HL-60 (cell line): Measurements from ENCODE around the gene B4GALNT1.

Experiments used
- GABPA ChIP-seq: IDR thresholded peaks from 2 replicates; pipeline ENCODE4 v1.6.1; 2012; ENCODE audit warnings: low read depth
- POLR2AphosphoS5 ChIP-seq: IDR thresholded peaks from 2 replicates; pipeline ENCODE4 v1.6.1; 2012; ENCODE audit warnings: low read depth
- SPI1 ChIP-seq: IDR thresholded peaks from 2 replicates; pipeline ENCODE4 v1.6.1; 2012; ENCODE audit warnings: low read depth, mild to moderate bottlenecking, borderline replicate concordance
- TF ChIP-seq, protein P1 (sequence below): IDR thresholded peaks from one replicate; pipeline ENCODE4 v1.5.1; 2011; ENCODE audit warnings: low read length, control low read depth, inconsistent platforms; ENCODE audit not compliant: insufficient read depth
- TF ChIP-seq, protein P2 (sequence below): IDR thresholded peaks from 2 replicates; pipeline ENCODE4 v1.6.1; 2012; ENCODE audit warnings: low read depth; ENCODE audit not compliant: insufficient replicate concordance

DNA sequence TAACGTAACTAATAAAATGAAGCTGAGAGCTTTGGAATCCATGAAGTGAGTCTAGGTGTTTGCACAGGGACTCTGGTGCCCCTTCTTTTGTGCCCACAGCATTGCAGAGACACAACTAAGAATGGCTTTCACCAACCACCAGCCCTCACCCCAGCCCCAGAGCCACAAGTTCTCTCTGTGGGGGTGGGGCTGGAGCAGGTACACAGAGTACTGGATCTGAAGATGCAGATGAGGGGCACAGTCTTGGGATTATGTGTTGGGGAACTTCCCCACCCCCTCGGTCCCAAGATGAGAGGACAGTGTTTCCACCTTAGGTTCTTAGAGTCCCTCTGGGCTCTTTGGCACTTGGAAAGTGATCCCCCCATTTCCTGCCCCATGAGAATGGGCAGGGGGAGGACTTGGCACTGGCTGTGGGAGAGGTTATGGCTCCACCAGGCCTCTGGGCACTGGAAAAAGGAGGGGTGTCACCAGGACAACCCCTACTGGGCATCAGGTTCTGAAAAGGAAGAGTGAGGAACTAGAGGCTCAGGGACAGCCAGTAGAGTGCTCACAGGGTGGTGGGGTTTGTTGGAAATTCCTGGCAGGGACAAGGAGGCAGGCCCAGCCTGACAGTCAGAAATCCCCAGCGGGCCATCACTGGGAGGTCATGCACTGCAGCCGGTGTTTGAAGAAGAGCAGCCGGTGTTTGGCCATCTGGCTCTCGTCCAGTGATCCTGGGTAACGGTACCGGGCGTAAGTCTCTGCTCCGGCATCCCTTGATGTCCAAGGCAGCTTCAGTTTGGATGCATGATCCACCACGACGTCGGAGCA, 6.7 kb downstream of the B4GALNT1 start:
- TF ChIP-seq, protein P1, sequence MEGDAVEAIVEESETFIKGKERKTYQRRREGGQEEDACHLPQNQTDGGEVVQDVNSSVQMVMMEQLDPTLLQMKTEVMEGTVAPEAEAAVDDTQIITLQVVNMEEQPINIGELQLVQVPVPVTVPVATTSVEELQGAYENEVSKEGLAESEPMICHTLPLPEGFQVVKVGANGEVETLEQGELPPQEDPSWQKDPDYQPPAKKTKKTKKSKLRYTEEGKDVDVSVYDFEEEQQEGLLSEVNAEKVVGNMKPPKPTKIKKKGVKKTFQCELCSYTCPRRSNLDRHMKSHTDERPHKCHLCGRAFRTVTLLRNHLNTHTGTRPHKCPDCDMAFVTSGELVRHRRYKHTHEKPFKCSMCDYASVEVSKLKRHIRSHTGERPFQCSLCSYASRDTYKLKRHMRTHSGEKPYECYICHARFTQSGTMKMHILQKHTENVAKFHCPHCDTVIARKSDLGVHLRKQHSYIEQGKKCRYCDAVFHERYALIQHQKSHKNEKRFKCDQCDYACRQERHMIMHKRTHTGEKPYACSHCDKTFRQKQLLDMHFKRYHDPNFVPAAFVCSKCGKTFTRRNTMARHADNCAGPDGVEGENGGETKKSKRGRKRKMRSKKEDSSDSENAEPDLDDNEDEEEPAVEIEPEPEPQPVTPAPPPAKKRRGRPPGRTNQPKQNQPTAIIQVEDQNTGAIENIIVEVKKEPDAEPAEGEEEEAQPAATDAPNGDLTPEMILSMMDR = no peak
- TF ChIP-seq GABPA (no peak), SPI1 (no peak), POLR2AphosphoS5 (no peak)
- TF ChIP-seq, protein P2, sequence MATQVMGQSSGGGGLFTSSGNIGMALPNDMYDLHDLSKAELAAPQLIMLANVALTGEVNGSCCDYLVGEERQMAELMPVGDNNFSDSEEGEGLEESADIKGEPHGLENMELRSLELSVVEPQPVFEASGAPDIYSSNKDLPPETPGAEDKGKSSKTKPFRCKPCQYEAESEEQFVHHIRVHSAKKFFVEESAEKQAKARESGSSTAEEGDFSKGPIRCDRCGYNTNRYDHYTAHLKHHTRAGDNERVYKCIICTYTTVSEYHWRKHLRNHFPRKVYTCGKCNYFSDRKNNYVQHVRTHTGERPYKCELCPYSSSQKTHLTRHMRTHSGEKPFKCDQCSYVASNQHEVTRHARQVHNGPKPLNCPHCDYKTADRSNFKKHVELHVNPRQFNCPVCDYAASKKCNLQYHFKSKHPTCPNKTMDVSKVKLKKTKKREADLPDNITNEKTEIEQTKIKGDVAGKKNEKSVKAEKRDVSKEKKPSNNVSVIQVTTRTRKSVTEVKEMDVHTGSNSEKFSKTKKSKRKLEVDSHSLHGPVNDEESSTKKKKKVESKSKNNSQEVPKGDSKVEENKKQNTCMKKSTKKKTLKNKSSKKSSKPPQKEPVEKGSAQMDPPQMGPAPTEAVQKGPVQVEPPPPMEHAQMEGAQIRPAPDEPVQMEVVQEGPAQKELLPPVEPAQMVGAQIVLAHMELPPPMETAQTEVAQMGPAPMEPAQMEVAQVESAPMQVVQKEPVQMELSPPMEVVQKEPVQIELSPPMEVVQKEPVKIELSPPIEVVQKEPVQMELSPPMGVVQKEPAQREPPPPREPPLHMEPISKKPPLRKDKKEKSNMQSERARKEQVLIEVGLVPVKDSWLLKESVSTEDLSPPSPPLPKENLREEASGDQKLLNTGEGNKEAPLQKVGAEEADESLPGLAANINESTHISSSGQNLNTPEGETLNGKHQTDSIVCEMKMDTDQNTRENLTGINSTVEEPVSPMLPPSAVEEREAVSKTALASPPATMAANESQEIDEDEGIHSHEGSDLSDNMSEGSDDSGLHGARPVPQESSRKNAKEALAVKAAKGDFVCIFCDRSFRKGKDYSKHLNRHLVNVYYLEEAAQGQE = no peak
